BLaER1 (cell line): ENCODE measurements around the gene ZSCAN21.

Source experiments
- H3K27ac ChIP-seq: shearing (Covaris generic); formaldehyde crosslinking; 2 replicates; pipeline ENCODE4 v1.8.1; 2022
- H3K27me3 ChIP-seq: shearing (Covaris generic); formaldehyde crosslinking; 2 replicates; pipeline ENCODE4 v1.8.1; 2022
- H3K36me3 ChIP-seq: shearing (Covaris generic); formaldehyde crosslinking; 2 replicates; pipeline ENCODE4 v1.8.1; 2022
- H3K4me1 ChIP-seq: shearing (Covaris generic); formaldehyde crosslinking; 2 replicates; pipeline ENCODE4 v1.8.1; 2022
- H3K4me2 ChIP-seq: shearing (Covaris generic); formaldehyde crosslinking; 2 replicates; pipeline ENCODE4 v1.8.1; 2022
- H3K4me3 ChIP-seq: shearing (Covaris generic); formaldehyde crosslinking; 2 replicates; pipeline ENCODE4 v1.8.1; 2022
- H3K9ac ChIP-seq: shearing (Covaris generic); formaldehyde crosslinking; 2 replicates; pipeline ENCODE4 v1.8.1; 2022
- H3K9me3 ChIP-seq: shearing (Covaris generic); formaldehyde crosslinking; 2 replicates; pipeline ENCODE4 v1.8.1; 2022
- H4K20me1 ChIP-seq: shearing (Covaris generic); formaldehyde crosslinking; 2 replicates; pipeline ENCODE4 v1.8.1; 2022
- Cebpa-rat ChIP-seq: shearing (Covaris generic); IDR thresholded peaks from 2 replicates; pipeline ENCODE4 v1.8.1; 2022

Gene ZSCAN21

GRCh38 chr7:100093498-100093897 is 43.9 kb downstream of the ZSCAN21 start:
- Histone ChIP-seq H3K36me3 (peaks cover 87% of the 10 kb centered on the region), H3K27ac (no peak overlapping the region), H3K4me2 (no peak overlapping the region), H3K4me1 (peaks cover 51% of the 10 kb centered on the region), H4K20me1 (peaks cover 79% of the 10 kb centered on the region), H3K27me3 (no peaks in the 10 kb centered on the region), H3K9ac (peak overlapping the region; percentile 28; the same call in 1 of the 2 replicates), H3K9me3 (no peaks in the 10 kb centered on the region), H3K4me3 (no peak overlapping the region)
- TF ChIP-seq Cebpa-rat = no peak

GRCh38 chr7:100093925-100094486 is 44.4 kb downstream of the ZSCAN21 start:
- Histone ChIP-seq H3K27ac (no peak overlapping the region), H3K4me3 (no peak overlapping the region), H3K9ac (peak overlapping the region; percentile 28; the same call in 1 of the 2 replicates), H3K4me2 (no peak overlapping the region), H3K4me1 (peaks cover 54% of the 10 kb centered on the region), H3K9me3 (no peaks in the 10 kb centered on the region), H3K36me3 (peaks cover 92% of the 10 kb centered on the region), H4K20me1 (peaks cover 82% of the 10 kb centered on the region), H3K27me3 (no peaks in the 10 kb centered on the region)
- TF ChIP-seq Cebpa-rat = no peak

GRCh38 chr7:100095289-100095688 is 45.7 kb downstream of the ZSCAN21 start:
- peaks cover 95% of the 10 kb centered on the region for H4K20me1 ChIP-seq

GRCh38 chr7:100095704-100096103 is 46.1 kb downstream of the ZSCAN21 start:
- H3K9me3 ChIP-seq = no peaks in the 10 kb centered on the region
- no peak for TF ChIP-seq Cebpa-rat
- H3K27ac ChIP-seq = no peak overlapping the region
- H3K27me3 ChIP-seq = no peaks in the 10 kb centered on the region
- peak overlapping the region; percentile 59; the same call in 1 of the 2 replicates for H3K9ac ChIP-seq
- no peak overlapping the region for H3K4me2 ChIP-seq
- H3K4me3 ChIP-seq = no peak overlapping the region
- peaks cover 48% of the 10 kb centered on the region for H3K4me1 ChIP-seq
- H4K20me1 ChIP-seq = peaks cover 95% of the 10 kb centered on the region
- peaks cover 93% of the 10 kb centered on the region for H3K36me3 ChIP-seq

More at GRCh38 chr7:100095289-100095688, 45.7 kb downstream of the ZSCAN21 start:
- Histone ChIP-seq H3K9me3 (no peaks in the 10 kb centered on the region), H3K4me1 (peaks cover 52% of the 10 kb centered on the region), H3K9ac (peak overlapping the region; percentile 59; the same call in 1 of the 2 replicates), H3K4me2 (no peak overlapping the region), H3K27me3 (no peaks in the 10 kb centered on the region), H3K4me3 (no peak overlapping the region), H3K36me3 (peaks cover 97% of the 10 kb centered on the region), H3K27ac (no peak overlapping the region)
- no peak for TF ChIP-seq Cebpa-rat

- no peaks in the 10 kb centered on the region for H3K9me3 ChIP-seq
- peak overlapping the region; percentile 99 for H3K27ac ChIP-seq
- peaks cover 55% of the 10 kb centered on the region for H3K4me1 ChIP-seq
- H3K36me3 ChIP-seq = peaks cover 74% of the 10 kb centered on the region
- TF ChIP-seq Cebpa-rat = no peak
- H3K27me3 ChIP-seq = no peaks in the 10 kb centered on the region
- peak overlapping the region; percentile 91 for H3K4me3 ChIP-seq
- peaks cover 63% of the 10 kb centered on the region for H4K20me1 ChIP-seq
- H3K4me2 ChIP-seq = peak overlapping the region; percentile 87
- H3K9ac ChIP-seq = peak overlapping the region; percentile 99
Measured at GRCh38 chr7:100098913-100099312, 49.3 kb downstream of the ZSCAN21 start.

GRCh38 chr7:100099452-100099851 is 49.9 kb downstream of the ZSCAN21 start:
- H3K4me3 ChIP-seq = peak overlapping the region; percentile 91
- no peaks in the 10 kb centered on the region for H3K9me3 ChIP-seq
- H4K20me1 ChIP-seq = peaks cover 57% of the 10 kb centered on the region
- no peak for TF ChIP-seq Cebpa-rat
- H3K4me1 ChIP-seq = peaks cover 60% of the 10 kb centered on the region
- peak overlapping the region; percentile 87 for H3K4me2 ChIP-seq
- H3K36me3 ChIP-seq = peaks cover 74% of the 10 kb centered on the region
- peak overlapping the region; percentile 99 for H3K9ac ChIP-seq
- no peaks in the 10 kb centered on the region for H3K27me3 ChIP-seq
- H3K27ac ChIP-seq = peak overlapping the region; percentile 99

GRCh38 chr7:100100420-100101015 is 50.9 kb downstream of the ZSCAN21 start:
- peaks cover 74% of the 10 kb centered on the region for H3K36me3 ChIP-seq

GRCh38 chr7:100101016-100101862 is 51.7 kb downstream of the ZSCAN21 start, which contains the start of the genes AP4M1 and MCM7:
Gene AP4M1 (plus strand): TSS chr7:100101643. CDS start chr7:100101715, 72 bp downstream.
Gene MCM7 (minus strand): TSS chr7:100101397. CDS start chr7:100101294, 103 bp downstream.
- H4K20me1 ChIP-seq = peaks cover 40% of the 10 kb centered on the region
- H3K9me3 ChIP-seq = no peaks in the 10 kb centered on the region
- peak within 1 kb of the TSS; percentile 99 for H3K9ac ChIP-seq
- H3K27me3 ChIP-seq = no peaks in the 10 kb centered on the region
- H3K36me3 ChIP-seq = peaks cover 74% of the 10 kb centered on the region
- no peak for TF ChIP-seq Cebpa-rat
- H3K4me3 ChIP-seq = peak within 1 kb of the TSS; percentile 91
- H3K4me1 ChIP-seq = peaks cover 56% of the 10 kb centered on the region
- H3K4me2 ChIP-seq = peak within 1 kb of the TSS; percentile 87
- peak within 1 kb of the TSS; percentile 99 for H3K27ac ChIP-seq

More at GRCh38 chr7:100100420-100101015, 50.9 kb downstream of the ZSCAN21 start:
- H3K27me3 ChIP-seq = no peaks in the 10 kb centered on the region
- H4K20me1 ChIP-seq = peaks cover 47% of the 10 kb centered on the region
- peak overlapping the region; percentile 87 for H3K4me2 ChIP-seq
- H3K4me3 ChIP-seq = peak overlapping the region; percentile 91
- H3K27ac ChIP-seq = peak overlapping the region; percentile 99
- TF ChIP-seq Cebpa-rat = no peak
- H3K9me3 ChIP-seq = no peaks in the 10 kb centered on the region
- H3K4me1 ChIP-seq = peaks cover 63% of the 10 kb centered on the region
- peak overlapping the region; percentile 99 for H3K9ac ChIP-seq

GRCh38 chr7:100102950-100103840 is 53.6 kb downstream of the ZSCAN21 start:
- peaks cover 46% of the 10 kb centered on the region for H3K4me1 ChIP-seq
- TF ChIP-seq Cebpa-rat = no peak
- H3K27me3 ChIP-seq = no peaks in the 10 kb centered on the region
- H3K27ac ChIP-seq = peak overlapping the region; percentile 99; the same call in 1 of the 2 replicates
- peaks cover 20% of the 10 kb centered on the region for H4K20me1 ChIP-seq
- H3K9me3 ChIP-seq = no peaks in the 10 kb centered on the region
- H3K4me3 ChIP-seq = 0 out of 2 replicates have a peak overlapping the region, but pooled peaks have one; percentile 91
- H3K9ac ChIP-seq = peak overlapping the region; percentile 99
- H3K36me3 ChIP-seq = peaks cover 74% of the 10 kb centered on the region
- peak overlapping the region; percentile 87 for H3K4me2 ChIP-seq
